CD4-positive, alpha-beta T cell treated with Interferon alpha-2 for 1 hour (primary cell): Measurements from ENCODE around the gene HSD17B3.
"Not testable (repeated sequence)": the region's sequence is repeated elsewhere in the genome, so short reads cannot be mapped to it uniquely, and the experiment has no call there.

Experiments used
- DNase-seq, 2 donors: peaks; one replicate each; pipeline ENCODE4 v3.0.0-alpha.2; 2020 to 2022

The HSD17B3 gene

GRCh38 chr9:96192710-96193109 is 109.3 kb downstream of the HSD17B3 start:
- DNase-seq: no peak

GRCh38 chr9:96189995-96190394 is 112.0 kb downstream of the HSD17B3 start:
- DNase-seq: no peak

GRCh38 chr9:96189581-96189980 is 112.4 kb downstream of the HSD17B3 start:
- not testable (repeated sequence) for DNase-seq

DNA sequence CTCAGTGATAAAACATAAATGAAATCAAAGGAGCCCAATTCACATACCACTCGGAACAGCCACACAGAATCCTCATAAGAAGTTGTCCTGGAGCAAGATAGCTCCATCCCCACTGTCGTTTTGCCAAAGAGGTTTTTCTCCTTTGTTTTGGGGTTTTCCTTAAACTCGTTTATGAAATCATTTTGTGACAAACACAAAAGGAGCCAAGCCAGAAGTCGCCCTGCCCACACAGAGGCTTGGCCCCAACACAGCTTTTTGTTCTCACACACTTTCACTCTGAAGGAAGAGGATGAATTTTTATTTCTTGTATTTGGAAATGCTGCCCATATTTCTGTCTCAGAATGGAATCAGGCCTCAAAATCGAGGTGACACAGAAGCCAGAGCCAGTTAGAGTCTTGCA is 113.4 kb downstream of the HSD17B3 start:
- DNase-seq: no peak

DNA sequence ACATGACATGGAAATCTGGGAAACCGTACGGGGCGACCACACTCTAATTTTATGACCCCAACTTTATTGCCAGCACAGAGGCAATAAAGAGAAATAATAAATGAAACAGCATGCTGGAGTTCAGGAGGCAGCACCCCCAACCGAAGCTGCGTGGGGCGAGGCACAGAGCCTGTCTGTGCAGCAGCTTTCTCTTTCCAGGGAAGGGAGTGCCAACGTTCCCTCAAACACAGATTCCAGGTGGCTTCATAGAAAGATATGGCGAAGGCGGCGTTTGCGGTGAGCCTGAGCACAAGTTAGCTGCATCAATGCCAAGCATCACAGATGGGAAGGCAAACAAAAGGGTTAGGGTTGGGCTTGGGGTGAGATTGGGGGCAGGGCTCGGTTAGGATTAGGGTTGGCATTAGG is 114.8 kb downstream of the HSD17B3 start:
- DNase-seq: no peak

DNA sequence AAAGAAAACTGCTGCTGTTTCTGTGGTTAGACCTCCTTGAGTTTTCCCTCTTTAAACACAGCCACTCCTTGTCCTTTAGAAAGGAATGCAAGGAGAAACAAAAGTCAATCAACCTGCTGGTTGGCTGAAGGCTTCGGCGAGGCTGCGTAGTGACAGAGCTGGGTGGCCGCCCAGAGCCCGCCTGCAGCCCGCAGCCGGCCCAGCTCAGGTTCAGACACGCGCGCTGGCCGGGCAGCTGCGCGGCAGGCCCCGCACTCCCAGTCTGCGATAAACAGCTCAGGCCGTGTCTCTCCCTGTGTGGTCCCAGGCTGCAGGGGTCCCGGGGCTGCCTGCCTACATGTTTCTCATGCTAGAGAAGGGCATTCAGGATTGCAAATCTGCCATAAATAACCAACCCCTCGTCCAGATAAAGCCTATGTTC is 115.4 kb downstream of the HSD17B3 start:
- DNase-seq: no peak

DNA sequence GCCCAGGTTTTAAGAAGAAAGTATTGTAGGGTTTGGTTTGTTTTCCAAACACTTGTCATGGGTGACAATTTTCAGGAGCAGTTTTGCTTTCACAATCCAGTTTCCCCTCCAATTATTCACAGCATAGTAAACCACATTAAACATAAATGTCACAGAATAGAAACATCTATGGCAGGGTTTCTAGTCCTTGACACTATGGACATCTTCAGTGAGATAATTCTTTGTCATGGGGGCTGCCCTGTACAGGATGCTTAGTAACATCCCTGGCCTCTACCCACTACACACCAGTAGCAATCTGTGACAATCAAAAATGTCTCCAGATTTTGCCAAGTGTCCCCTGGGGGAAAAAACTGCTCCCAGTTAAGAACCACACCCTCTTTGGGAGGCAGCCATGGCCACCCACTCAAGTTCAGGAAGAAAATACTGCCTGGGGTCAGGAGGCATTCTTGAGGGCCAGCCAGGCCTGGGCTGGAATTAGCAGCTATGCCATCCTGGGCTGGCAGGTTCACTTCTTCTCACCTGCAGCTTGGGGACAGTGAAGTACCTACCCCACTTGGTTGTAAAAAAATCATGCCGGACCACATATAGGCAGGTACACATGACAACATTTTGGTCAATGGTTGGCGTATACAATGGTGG is 116.3 kb downstream of the HSD17B3 start:
- DNase-seq: no peak
